22Rv1 (cell line): ENCODE data around the gene TTC13.

Source experiments
- CTCF ChIP-seq: fragments of 450-650 bp; IDR thresholded peaks from 2 replicates; pipeline ENCODE4 v1.5.1; 2017; ENCODE audit warnings: mild to moderate bottlenecking
- ZFX ChIP-seq: fragments of 450-650 bp; IDR thresholded peaks from 2 replicates; pipeline ENCODE4 v1.6.1; 2017; ENCODE audit warnings: antibody characterized with exemption, borderline replicate concordance

GRCh38 chr1:231021540-231022031, 42.9 kb upstream of the TTC13 start:
- TF ChIP-seq CTCF (no peak), ZFX (no peak)
